Karpas-422 (cell line): ENCODE data around the gene NRG3. TPM values are rescaled to one million over a fixed set of nuclear protein-coding genes. Genes with fewer than 3 reads are reported as not detected.
"Not testable (repeated sequence)": the region's sequence is repeated elsewhere in the genome, so short reads cannot be mapped to it uniquely, and the experiment has no call there.

ENCODE experiments used
- DNase-seq: peaks from one replicate; pipeline ENCODE4 v3.0.0-alpha.2; 2015
- H2AFZ ChIP-seq: fragments of 200-600 bp; sonication (generic); 2 replicates; pipeline ENCODE4 v1.6.1; 2014; ENCODE audit warnings: antibody characterized with exemption, low read length, mixed read lengths
- H3K27ac ChIP-seq: fragments of 200-600 bp; sonication (generic); 2 replicates; pipeline ENCODE4 v1.5.1; 2014; ENCODE audit warnings: mild to moderate bottlenecking, low read length, moderate library complexity
- H3K27me3 ChIP-seq: fragments of 200-600 bp; sonication (generic); 2 replicates; pipeline ENCODE4 v1.6.1; 2014; ENCODE audit warnings: low read length, mixed read lengths
- H3K36me3 ChIP-seq: fragments of 200-600 bp; sonication (generic); 2 replicates; pipeline ENCODE4 v1.6.1; 2014; ENCODE audit warnings: low read length, mixed read lengths; ENCODE audit not compliant: insufficient read depth
- H3K4me1 ChIP-seq: fragments of 200-600 bp; sonication (generic); 2 replicates; pipeline ENCODE4 v1.6.1; 2014; ENCODE audit warnings: mild to moderate bottlenecking, low read length, mixed read lengths
- H3K4me2 ChIP-seq: fragments of 200-600 bp; sonication (generic); 2 replicates; pipeline ENCODE4 v1.6.1; 2014; ENCODE audit warnings: low read length, low read depth, mild to moderate bottlenecking; ENCODE audit not compliant: poor library complexity, severe bottlenecking
- H3K4me3 ChIP-seq: fragments of 200-600 bp; sonication (generic); 2 replicates; pipeline ENCODE4 v1.5.1; 2014; ENCODE audit warnings: mild to moderate bottlenecking, antibody characterized with exemption, low read length, mixed read lengths
- H3K79me2 ChIP-seq: fragments of 200-600 bp; sonication (generic); 2 replicates; pipeline ENCODE4 v1.6.1; 2014; ENCODE audit warnings: mild to moderate bottlenecking, low read length, mixed read lengths
- H3K9ac ChIP-seq: fragments of 200-600 bp; sonication (generic); 2 replicates; pipeline ENCODE4 v1.6.0; 2014; ENCODE audit warnings: low read length
- H3K9me2 ChIP-seq: fragments of 200-600 bp; sonication (generic), shearing (Covaris generic); replicated peaks from 2 replicates; pipeline ENCODE4 v1.6.0; 2014; ENCODE audit warnings: mild to moderate bottlenecking, low read length, moderate library complexity; ENCODE audit not compliant: insufficient read depth
- H3K9me3 ChIP-seq: fragments of 300-700, 200-600 bp; sonication (generic); 2 replicates; pipeline ENCODE4 v1.6.1; 2014; ENCODE audit warnings: low read length, mixed read lengths
- H4K20me1 ChIP-seq: fragments of 200-600 bp; sonication (generic); 2 replicates; pipeline ENCODE4 v1.6.1; 2014; ENCODE audit warnings: mild to moderate bottlenecking, antibody characterized with exemption, low read length, low read depth; ENCODE audit not compliant: insufficient read depth
- total RNA-seq: library from RNA; depleted of rRNA; stranded (reverse); fragments of >200 nt; shearing (Covaris generic); gene quantifications from 2 replicates; pipeline ENCODE4 v1.2.3, GENCODE V29; 2014; ENCODE audit warnings: low replicate concordance

The NRG3 gene
- total RNA-seq, 1 experiment from 2014 or later, result not detected

DNA sequence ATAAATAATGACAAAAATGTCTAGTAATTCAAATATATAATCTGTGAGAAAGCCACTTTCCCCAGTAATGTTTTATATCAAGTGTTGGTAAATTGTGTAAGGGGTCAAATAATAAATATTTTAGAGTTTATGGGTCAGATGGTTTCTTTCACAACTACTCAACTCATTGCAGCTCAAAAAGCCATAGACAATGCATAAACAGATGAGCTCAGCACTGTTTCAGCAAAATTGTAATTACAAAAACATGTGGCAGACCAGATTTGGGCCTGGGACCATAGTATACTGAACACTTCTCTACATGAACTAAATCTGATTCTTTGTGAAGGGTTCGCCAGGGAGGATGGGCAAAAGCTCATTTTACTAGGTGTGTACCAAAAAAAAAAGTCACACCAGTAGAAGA, 460.8 kb downstream of the NRG3 start:
- Histone ChIP-seq H3K27me3 (no peaks in the 10 kb centered on the region), H3K4me2 (no peak overlapping the region), H2AFZ (no peak overlapping the region), H3K79me2 (no peaks in the 10 kb centered on the region), H4K20me1 (no peaks in the 10 kb centered on the region), H3K9ac (no peak overlapping the region), H3K9me3 (no peaks in the 10 kb centered on the region), H3K9me2 (no peaks in the 10 kb centered on the region), H3K4me3 (no peak overlapping the region), H3K36me3 (no peaks in the 10 kb centered on the region), H3K27ac (no peak overlapping the region), H3K4me1 (no peaks in the 10 kb centered on the region)
- DNase-seq, result no peak

DNA sequence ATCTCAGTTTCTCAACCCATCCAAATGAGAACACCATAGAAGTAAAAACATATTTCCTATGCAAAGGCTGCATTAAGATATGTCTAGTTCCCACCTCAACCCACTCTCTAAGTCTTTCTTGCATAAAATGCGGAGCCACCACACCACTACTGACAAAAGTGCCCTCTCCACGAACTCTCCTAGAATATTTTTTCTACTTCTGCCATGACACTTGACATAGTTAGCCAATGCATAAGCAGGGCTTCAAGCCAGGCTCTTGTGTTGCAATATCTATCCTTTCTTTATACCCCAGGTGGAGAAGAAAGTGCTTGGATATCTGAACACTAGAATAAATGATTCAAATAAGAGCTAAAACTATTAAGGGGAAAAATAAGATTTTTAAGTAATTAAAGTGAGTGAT, 465.2 kb downstream of the NRG3 start:
- no peak for DNase-seq
- Histone ChIP-seq H3K9ac (no peak overlapping the region), H3K4me1 (no peaks in the 10 kb centered on the region), H3K27me3 (no peaks in the 10 kb centered on the region), H3K79me2 (no peaks in the 10 kb centered on the region), H3K9me2 (no peaks in the 10 kb centered on the region), H2AFZ (no peak overlapping the region), H3K27ac (no peak overlapping the region), H4K20me1 (no peaks in the 10 kb centered on the region), H3K9me3 (no peaks in the 10 kb centered on the region), H3K36me3 (no peaks in the 10 kb centered on the region), H3K4me2 (no peak overlapping the region), H3K4me3 (no peak overlapping the region)

DNA sequence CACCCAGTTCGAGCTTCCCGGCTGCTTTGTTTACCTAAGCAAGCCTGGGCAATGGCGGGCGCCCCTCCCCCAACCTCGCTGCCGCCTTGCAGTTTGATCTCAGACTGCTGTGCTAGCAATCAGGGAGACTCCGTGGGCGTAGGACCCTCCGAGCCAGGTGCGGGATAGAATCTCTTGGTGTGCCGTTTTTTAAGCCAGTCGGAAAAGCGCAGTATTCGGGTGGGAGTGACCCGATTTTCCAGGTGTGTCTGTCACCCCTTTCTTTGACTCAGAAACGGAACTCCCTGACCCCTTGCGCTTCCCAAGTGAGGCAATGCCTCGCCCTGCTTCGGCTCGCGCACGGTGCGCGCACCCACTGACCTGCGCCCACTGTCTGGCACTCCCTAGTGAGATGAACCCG, 474.6 kb downstream of the NRG3 start:
- H2AFZ ChIP-seq, H3K4me2 ChIP-seq, H3K9me3 ChIP-seq, H3K4me1 ChIP-seq, H3K27me3 ChIP-seq, H3K27ac ChIP-seq, H4K20me1 ChIP-seq, H3K79me2 ChIP-seq, H3K9ac ChIP-seq, H3K9me2 ChIP-seq, H3K4me3 ChIP-seq, DNase-seq, H3K36me3 ChIP-seq: not testable (repeated sequence)

DNA sequence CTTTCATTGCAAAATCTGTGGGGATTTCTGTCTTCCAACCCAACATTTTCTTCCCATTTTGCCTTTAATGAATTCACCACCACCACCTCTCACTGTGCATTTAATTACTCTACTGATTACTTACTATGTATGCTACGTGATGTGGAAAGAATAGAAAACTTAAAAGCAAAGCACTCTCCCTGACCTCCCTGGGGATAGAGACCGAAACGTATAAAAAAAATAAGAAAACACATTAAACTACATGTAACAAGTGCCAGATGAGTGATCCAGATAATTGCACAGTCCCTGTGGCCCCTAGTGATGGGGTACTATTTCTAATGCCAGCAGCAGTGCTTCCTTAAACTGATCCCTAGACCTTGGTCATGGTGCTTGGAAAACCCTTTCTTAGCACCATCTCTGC, 478.4 kb downstream of the NRG3 start:
- no peaks in the 10 kb centered on the region for H3K27me3 ChIP-seq
- H3K27ac ChIP-seq, result no peak overlapping the region
- no peaks in the 10 kb centered on the region for H3K4me1 ChIP-seq
- no peak overlapping the region for H3K9ac ChIP-seq
- no peak overlapping the region for H3K4me2 ChIP-seq
- no peak for DNase-seq
- no peak overlapping the region for H3K4me3 ChIP-seq
- H4K20me1 ChIP-seq, result no peaks in the 10 kb centered on the region
- no peaks in the 10 kb centered on the region for H3K79me2 ChIP-seq
- H3K9me3 ChIP-seq, result no peaks in the 10 kb centered on the region
- H2AFZ ChIP-seq, result no peak overlapping the region
- H3K9me2 ChIP-seq, result no peaks in the 10 kb centered on the region
- H3K36me3 ChIP-seq, result no peaks in the 10 kb centered on the region

DNA sequence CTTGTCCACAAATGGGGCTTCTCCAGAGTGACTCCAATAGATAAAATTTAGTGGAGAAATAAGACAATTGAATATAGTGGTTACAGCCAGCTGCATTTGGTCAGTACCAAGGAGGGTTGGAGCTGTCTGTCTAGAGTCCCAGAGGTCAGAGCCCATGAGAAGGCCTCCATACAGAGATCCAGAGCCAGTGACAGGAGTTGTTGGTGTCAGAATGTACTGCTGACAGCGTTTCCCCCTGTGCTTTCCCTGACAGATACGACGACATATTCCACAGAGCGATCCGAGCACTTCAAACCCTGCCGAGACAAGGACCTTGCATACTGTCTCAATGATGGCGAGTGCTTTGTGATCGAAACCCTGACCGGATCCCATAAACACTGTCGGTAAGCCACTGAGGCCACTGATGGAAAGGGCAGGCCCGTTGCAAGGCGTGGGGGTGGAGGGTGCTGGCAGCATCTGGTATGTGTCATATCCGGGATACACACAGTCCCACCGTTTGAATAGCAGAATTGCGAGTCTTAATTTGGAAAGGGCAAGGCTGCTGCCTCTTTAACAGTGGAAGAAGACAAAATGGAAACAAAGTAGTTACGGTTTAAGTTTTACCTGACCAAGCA, 483.6 kb downstream of the NRG3 start:
- H3K4me3 ChIP-seq, result no peak overlapping the region
- H3K4me1 ChIP-seq, result no peaks in the 10 kb centered on the region
- no peak for DNase-seq
- no peaks in the 10 kb centered on the region for H4K20me1 ChIP-seq
- no peak overlapping the region for H3K9ac ChIP-seq
- no peak overlapping the region for H2AFZ ChIP-seq
- H3K4me2 ChIP-seq, result no peak overlapping the region
- no peaks in the 10 kb centered on the region for H3K27me3 ChIP-seq
- H3K9me3 ChIP-seq, result no peaks in the 10 kb centered on the region
- H3K36me3 ChIP-seq, result no peaks in the 10 kb centered on the region
- no peak overlapping the region for H3K27ac ChIP-seq
- no peaks in the 10 kb centered on the region for H3K9me2 ChIP-seq
- H3K79me2 ChIP-seq, result no peaks in the 10 kb centered on the region

DNA sequence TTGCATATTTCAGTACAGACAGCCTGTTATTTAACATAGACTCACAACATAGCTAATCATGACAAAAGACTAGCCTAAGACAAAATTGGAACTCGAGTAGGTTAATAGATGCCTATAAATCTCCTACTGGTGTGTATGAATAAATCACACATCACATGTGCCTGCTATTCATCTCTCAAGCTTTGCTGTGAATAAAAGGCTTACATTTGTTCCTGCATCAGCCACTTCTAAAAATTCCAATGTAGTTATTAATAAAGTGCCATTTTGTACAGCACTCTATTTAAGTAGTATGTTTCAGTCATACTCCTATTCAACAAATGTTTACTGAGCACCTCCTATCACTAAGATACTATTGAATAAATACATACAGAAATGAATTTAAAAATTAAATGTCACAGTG, 486.3 kb downstream of the NRG3 start:
- H3K79me2 ChIP-seq, result no peaks in the 10 kb centered on the region
- H3K4me1 ChIP-seq, result no peaks in the 10 kb centered on the region
- no peaks in the 10 kb centered on the region for H4K20me1 ChIP-seq
- no peaks in the 10 kb centered on the region for H3K27me3 ChIP-seq
- no peak for DNase-seq
- no peak overlapping the region for H3K9ac ChIP-seq
- no peak overlapping the region for H3K4me2 ChIP-seq
- no peak overlapping the region for H2AFZ ChIP-seq
- H3K9me3 ChIP-seq, result no peaks in the 10 kb centered on the region
- H3K9me2 ChIP-seq, result no peaks in the 10 kb centered on the region
- no peak overlapping the region for H3K27ac ChIP-seq
- H3K36me3 ChIP-seq, result no peaks in the 10 kb centered on the region
- no peak overlapping the region for H3K4me3 ChIP-seq

DNA sequence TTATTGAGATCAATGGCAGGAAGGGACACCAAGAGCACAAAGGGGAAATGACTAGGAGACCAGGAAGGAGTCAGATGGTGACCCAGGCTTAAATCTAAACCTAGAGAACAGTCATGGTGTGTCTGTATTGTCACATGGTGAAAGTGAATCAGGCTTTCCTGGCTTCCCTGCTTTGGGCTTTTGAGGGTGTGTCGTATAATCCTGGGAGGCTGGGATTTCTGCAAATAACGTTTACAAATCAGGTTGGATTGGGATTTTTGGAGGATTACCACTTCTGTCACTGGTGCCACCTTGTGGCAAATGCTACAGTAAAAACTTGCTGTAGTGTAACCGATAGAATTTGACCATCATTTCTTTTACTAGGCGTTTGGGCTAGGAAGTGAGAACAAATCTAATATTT, 502.6 kb downstream of the NRG3 start:
- H3K9me3 ChIP-seq, result no peaks in the 10 kb centered on the region
- no peak overlapping the region for H3K27ac ChIP-seq
- H2AFZ ChIP-seq, result no peak overlapping the region
- no peaks in the 10 kb centered on the region for H3K36me3 ChIP-seq
- H3K79me2 ChIP-seq, result no peaks in the 10 kb centered on the region
- no peaks in the 10 kb centered on the region for H3K4me1 ChIP-seq
- DNase-seq, result no peak
- no peak overlapping the region for H3K4me3 ChIP-seq
- H4K20me1 ChIP-seq, result no peaks in the 10 kb centered on the region
- no peak overlapping the region for H3K9ac ChIP-seq
- H3K9me2 ChIP-seq, result no peaks in the 10 kb centered on the region
- H3K27me3 ChIP-seq, result no peaks in the 10 kb centered on the region
- H3K4me2 ChIP-seq, result no peak overlapping the region

DNA sequence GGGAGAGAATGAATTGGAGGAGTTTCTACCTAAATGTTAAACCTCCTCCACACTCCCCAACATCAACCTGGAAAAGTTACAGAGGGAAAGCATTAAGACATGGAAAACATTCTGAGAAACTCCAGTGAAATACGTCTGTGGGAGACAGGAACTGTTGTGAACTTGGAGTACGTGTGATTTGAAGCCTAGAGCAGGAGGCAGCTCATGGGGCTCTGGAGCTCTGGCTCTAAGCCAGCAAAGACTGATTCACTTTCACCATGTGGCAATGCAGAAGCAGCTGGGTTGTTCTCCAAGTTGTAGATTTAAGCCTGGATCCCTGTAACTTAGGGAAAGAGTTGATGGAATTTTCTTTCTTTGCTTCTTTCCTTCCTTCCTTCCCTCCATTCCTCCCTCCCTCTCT, 503.2 kb downstream of the NRG3 start:
- Histone ChIP-seq H3K27me3 (no peaks in the 10 kb centered on the region), H3K4me3 (no peak overlapping the region), H3K79me2 (no peaks in the 10 kb centered on the region), H3K4me2 (no peak overlapping the region), H2AFZ (no peak overlapping the region), H3K4me1 (no peaks in the 10 kb centered on the region), H3K36me3 (no peaks in the 10 kb centered on the region), H3K9me2 (no peaks in the 10 kb centered on the region), H3K9me3 (no peaks in the 10 kb centered on the region), H4K20me1 (no peaks in the 10 kb centered on the region), H3K9ac (no peak overlapping the region), H3K27ac (no peak overlapping the region)
- no peak for DNase-seq

DNA sequence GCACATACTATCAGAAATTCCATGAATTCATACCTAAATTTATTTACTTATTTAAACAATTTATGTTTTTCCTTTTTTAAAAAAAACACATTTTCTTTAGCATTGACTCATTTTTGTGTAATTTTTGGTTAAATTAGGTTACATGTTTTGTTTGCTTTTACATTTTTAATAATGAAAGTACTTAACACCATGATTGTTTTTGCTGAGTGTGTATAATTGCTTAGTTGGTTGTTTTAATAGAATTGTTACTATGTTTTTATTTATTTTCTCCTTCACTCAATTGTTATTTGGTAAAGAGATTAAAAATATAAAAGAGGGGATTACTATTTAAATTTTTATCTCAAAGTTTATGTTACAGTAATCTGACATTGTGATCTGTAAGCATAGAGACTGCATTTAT, 508.4 kb downstream of the NRG3 start:
- DNase-seq, result no peak
- Histone ChIP-seq H2AFZ (no peak overlapping the region), H3K4me1 (no peaks in the 10 kb centered on the region), H3K4me2 (no peak overlapping the region), H3K36me3 (no peaks in the 10 kb centered on the region), H3K9me3 (no peaks in the 10 kb centered on the region), H4K20me1 (no peaks in the 10 kb centered on the region), H3K9me2 (no peaks in the 10 kb centered on the region), H3K27me3 (no peaks in the 10 kb centered on the region), H3K27ac (no peak overlapping the region), H3K4me3 (no peak overlapping the region), H3K9ac (no peak overlapping the region), H3K79me2 (no peaks in the 10 kb centered on the region)
